ENCODE measurements around the gene HCST. TPM values are rescaled to one million over a fixed set of nuclear protein-coding genes. Genes with fewer than 3 reads are reported as not detected.

Gene HCST
- total and polyA plus RNA-seq, 2 of the 13 experiments (the other 11 are each of a cell fraction or from before 2014, with no cell fraction given), result 0.24 to 1.2 TPM

GRCh38 chr19:35879770-35880317, 22.5 kb upstream of the HCST start (continued):
- TF ChIP-seq ZSCAN31 (CRISPR knock-in tag; IDR thresholded peaks at IDR 0.05; ENCODE audit: low read depth), result peak; percentile 82
- TF ChIP-seq ZNF407 (CRISPR knock-in tag; IDR thresholded peaks at IDR 0.05; ENCODE audit: not compliant biosample characterization), result peak; percentile 62
- TF ChIP-seq RFX3 (CRISPR knock-in tag; IDR thresholded peaks at IDR 0.05), result peak; percentile 49; the same call in 1 of the 2 replicates
- TF ChIP-seq MTERF4 (CRISPR knock-in tag; IDR thresholded peaks at IDR 0.05), result peak; percentile 97
- TF ChIP-seq RAD21 (CRISPR knock-in tag; IDR thresholded peaks at IDR 0.05), result peak; percentile 61
- peak; percentile 59; the same call in 1 of the 2 replicates for TF ChIP-seq MIXL1 (CRISPR knock-in tag; IDR thresholded peaks at IDR 0.05)
- peak; percentile 98; the same call in 1 of the 2 replicates for TF ChIP-seq AHR (CRISPR knock-in tag; IDR thresholded peaks at IDR 0.05)
- TF ChIP-seq POGK (CRISPR knock-in tag; conservative IDR thresholded peaks at IDR 0.05), result peak; percentile 96
- no peak for TF ChIP-seq SMARCE1 (IDR thresholded peaks at IDR 0.05; ENCODE audit: borderline replicate concordance)
- no peak for TF ChIP-seq CSRNP2 (CRISPR knock-in tag; conservative IDR thresholded peaks at IDR 0.05; ENCODE audit: low read depth)
- peak; percentile 99 for TF ChIP-seq HES4 (CRISPR knock-in tag; IDR thresholded peaks at IDR 0.05; ENCODE audit: borderline replicate concordance)
- TF ChIP-seq MEF2D (CRISPR knock-in tag; IDR thresholded peaks at IDR 0.05), result peak; percentile 79; the same call in 1 of the 2 replicates
- peak; percentile 75; the same call in 1 of the 2 replicates for TF ChIP-seq THAP8 (CRISPR knock-in tag; IDR thresholded peaks at IDR 0.05; ENCODE audit: borderline replicate concordance)
- TF ChIP-seq ZNF558 (CRISPR knock-in tag; IDR thresholded peaks at IDR 0.05; ENCODE audit: borderline replicate concordance), result peak; percentile 94; the same call in 1 of the 2 replicates
